Measurements from ENCODE around the gene HYAL1. TPM values are rescaled to one million over a fixed set of nuclear protein-coding genes. Genes with fewer than 3 reads are reported as not detected.

Gene HYAL1
- polyA plus RNA-seq, 10 donors: 1.0 to 3.6 (median 2.0) TPM

DNA sequence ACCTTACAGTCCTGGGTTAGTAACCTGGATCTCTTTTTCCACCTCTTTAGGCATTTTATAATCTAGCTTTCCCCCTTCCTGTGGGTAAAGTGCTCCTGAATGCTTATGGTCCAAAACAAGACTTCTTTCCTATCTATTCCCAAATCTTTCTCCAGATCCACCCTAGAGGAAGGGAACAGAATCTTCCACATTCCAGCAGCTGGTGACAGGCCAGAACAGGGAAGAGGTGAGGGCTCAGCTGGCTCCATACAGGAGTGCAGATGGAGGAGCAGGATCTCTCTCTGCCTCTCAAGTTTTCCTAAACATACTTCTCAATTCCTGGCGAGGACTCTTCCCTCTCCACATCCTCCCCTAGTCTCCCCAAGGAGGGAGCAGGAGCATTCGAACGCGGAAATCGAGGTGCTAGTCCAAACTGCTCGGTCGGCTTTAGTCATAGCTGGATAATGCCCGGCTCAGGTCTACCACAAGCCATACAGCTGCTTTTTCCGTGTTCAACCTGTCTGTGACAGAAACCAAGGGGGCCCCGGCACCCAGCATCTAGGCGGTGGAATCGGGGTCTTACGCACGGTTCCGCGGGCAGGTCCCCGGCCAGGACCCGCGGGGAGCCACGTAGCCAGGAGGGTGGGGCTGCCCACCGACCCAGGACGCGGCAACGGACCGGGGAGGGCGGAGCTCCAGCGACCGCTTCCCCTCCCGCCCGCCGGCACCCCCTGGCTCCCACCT lies 33.2 kb upstream of the HYAL1 start:
- DNase-seq: no peak

DNA sequence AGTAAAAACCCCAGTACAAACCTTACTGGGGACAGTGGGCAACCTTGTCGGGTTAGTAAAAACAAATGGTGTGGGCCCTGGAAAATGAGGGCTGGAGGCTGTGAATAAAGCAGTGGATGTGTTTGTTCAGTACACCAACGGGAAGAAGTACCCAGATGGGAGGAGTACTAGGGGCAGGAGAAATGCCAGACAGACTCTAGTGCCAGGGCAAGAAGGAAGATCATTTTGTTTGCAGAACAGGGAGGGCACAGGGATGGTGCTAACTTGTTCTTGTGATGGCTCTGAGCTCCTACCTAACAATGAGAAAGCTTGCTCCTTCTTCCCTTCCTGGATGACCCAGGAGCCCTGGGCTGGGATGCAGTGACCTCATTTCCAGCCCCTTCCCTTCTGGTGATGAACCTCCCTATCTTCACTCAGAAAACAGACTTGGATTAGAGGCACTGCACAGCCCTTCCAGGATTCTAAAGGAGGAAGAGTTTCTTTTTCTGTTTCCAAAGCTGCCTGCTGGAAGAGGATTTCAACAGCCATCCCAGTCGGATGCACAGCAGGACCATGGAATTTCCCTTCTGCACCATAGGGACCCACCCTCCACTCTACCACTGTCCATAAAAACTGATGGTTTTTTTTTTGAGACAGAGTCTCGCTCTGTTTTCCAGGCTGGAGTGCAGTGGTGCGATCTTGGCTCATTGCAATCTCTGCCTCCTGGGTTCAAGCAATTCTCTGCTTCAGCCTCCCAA lies 31.1 kb upstream of the HYAL1 start:
- no peak for DNase-seq

DNA sequence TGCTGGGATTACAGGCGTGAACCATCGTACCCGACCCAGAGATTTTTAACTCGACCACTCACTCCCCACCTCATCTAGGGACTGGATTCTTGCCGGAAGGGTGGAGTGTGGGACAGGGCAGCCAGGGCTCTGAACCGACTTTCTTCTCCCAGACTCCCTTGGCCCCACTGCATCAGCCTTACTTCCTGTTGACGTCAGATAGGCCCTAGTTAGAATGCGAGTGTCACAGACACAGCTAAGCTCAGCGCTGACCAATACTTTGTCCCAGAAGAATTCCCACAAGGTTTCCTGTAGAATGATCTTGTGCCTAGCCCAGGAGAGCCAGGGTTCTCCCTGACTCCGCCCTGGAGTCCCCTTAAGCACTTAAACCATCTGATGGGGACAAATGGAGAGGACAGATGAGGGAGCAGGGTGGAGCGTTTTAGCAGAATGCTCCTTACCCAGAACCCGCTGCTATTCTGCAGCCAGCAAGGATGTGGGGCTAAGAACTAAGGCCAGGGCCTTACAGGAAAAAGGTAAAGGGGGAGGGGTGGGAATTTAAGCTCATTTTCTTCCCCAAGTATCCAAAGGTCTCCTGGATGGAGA lies 30.5 kb upstream of the HYAL1 start:
- peak in 1 of 3 donors; percentile 67 for DNase-seq

DNA sequence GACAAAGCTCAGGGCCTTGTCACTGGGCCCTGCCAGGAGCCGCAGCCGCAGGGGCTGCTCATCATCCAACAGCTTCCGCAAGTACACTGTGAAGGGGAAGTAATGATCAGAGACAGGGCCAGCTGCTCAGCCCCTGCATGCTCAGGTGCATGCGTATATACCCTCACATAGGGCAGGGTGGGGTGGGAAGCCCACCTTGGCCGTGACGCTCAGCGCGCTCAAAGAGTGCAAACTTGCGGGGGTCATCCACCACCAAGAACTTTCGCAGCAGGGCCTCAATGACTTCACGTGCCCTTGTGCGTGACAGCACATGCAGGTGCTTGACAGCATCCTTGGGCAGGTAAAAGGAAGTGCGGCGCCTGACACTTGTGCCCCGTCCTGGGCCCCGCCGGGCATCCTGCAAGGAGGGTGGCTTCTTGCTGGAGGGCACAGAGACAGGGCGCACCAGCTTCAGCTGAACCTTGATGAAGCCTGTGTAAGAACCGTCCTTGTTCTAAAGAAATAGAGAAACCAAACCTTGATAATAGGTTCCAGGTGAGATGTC lies 28.1 kb upstream of the HYAL1 start:
- no peak for DNase-seq

DNA sequence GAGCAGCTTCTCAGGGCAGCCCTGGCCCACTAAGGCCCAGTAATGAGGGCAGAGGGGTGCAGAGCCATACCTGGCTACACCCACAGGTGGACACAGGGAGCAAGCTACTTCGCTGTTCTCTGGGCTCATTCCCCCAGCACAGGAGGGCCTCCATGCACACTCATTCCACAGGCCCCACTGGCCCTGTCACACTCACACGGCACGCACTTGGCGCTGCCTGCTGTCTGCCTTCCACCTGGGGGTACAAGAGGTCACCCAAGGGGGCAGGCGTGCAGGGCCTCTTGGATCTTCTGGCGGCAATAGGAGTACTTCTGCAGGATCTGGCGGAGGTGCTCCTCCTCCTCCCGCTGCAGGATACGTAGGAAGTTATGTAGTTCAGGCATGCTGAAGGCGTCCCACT lies 27.0 kb upstream of the HYAL1 start:
- no peak for DNase-seq

DNA sequence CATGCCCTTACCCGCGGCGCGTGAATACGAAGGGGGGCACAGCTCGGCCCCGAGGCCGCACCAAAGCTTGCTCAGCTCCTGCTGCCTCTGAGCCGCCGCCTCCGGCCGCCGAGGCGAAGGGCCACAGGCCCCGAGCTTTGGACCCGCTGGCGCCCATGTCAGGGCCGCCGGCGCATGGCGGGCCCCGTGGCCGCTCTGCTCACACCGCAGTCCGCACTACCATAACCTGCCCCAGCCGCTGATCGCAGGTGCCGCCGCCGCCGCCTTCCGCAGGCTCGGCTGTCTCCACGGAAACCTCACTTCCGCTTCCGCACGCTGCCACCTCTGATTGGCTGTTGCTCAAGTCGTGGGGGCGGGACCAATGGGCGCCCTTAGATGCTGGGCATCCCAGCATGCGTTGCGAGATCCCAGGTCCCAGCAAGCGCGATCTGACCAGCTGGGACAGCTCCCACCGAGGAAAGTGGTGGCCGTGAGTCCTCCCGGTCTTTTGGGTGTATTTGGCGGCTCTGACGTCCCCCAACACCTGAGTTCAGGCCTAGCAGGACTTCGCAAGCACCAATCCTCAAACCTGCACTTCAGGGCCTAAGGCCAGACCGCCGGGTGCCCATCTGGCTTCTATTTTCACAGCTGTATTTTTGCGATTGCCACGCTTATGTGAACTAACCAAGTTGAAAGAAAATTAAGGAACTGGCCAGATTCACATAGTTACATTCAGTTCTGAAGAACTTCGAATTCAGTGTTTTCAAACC lies 24.7 kb upstream of the HYAL1 start, which contains the start of gene TUSC2:
Gene TUSC2 (minus strand): TSS at position 281 of the 749 bp plus-strand sequence. CDS start 124 bp downstream, at position 157.
- DNase-seq: peak; percentile 96 to 98 (median 97)

DNA sequence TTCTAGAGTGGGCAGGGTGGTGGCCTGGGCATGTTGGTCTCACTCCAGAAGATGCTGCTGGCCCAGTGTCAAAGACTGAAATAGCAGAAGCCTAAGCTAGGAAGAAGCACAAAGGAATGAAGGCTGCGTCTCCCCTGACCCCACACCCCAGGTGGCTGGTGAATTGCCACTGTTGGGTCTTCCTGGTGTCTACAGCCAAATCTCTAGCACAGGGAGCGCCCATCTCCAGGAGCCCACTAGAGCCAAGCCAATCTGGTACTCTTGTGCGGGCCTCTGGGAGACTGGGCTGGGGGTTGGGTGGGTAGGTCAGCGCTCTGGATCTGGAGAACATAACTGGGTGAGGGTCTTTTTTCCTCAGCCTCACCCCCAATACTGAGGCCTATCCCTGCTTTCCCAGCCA lies 23.8 kb upstream of the HYAL1 start:
- DNase-seq: no peak

DNA sequence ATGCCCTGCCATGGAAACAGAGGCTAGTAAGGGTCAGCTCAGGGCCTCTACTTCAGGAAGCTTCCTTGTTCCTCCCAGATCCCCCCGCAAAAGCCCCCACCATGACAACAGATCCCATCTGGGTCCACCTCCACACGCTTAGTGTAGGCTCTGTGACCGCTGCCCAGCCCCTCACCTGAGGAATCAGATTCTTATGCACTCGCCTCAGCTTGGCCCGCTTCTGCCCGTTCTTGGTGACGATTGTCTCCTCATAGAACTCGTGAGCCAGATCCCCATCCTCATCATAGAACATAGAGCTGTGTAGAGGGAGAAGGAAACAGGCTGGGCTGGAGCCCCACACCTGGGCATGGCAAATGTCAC lies 22.8 kb upstream of the HYAL1 start:
- DNase-seq: no peak

DNA sequence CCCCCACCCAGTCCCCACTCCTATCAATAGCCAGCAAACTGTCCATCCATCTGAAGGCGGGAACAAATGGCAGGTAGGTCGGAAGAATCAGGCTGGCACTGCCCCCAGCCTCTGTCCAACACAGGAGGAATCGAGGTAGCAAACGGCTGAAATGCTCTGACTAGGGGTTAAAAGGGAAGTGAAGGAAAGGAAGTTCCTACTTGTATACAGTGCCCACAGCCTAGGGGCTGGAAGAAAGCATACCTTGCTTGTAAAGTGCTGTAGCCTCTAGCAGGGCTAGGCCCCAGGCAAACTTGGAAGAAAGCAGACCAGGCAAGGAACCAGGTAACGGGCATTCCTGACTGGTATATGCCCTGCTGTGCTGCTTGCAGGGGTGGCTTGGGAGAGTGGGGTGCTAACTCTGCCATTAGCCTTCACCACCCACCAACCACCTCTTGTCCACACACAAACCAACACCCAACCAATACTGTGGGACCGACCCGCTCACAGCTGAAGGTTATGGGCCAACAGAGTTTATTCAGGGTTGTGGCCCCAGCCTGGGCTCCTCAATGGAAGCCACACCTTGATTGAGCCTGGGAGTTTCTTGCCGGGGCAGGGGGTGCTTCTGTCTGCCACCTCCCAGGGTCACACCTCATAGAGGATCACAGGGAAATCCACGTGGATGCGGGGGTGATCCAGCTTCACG lies 22.3 kb upstream of the HYAL1 start:
- no peak for DNase-seq

DNA sequence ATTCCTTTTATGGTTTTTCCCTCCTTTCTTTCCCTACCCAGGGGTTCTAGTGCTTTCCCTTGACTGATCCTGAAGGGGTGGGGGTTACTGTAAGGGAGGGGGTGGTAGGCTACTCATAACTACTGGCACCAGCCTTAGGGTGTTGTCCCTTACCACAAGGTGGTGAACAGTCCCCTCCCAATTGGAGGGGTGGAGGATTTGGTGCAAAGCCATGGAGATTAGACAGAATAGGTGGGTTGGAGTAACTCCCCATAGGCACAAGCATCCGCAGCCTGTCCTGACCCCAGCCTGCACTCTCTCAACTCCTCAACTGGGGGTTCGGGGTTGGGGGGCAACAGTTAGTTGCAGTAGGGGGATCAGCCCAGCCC lies 21.7 kb upstream of the HYAL1 start:
- no peak for DNase-seq

DNA sequence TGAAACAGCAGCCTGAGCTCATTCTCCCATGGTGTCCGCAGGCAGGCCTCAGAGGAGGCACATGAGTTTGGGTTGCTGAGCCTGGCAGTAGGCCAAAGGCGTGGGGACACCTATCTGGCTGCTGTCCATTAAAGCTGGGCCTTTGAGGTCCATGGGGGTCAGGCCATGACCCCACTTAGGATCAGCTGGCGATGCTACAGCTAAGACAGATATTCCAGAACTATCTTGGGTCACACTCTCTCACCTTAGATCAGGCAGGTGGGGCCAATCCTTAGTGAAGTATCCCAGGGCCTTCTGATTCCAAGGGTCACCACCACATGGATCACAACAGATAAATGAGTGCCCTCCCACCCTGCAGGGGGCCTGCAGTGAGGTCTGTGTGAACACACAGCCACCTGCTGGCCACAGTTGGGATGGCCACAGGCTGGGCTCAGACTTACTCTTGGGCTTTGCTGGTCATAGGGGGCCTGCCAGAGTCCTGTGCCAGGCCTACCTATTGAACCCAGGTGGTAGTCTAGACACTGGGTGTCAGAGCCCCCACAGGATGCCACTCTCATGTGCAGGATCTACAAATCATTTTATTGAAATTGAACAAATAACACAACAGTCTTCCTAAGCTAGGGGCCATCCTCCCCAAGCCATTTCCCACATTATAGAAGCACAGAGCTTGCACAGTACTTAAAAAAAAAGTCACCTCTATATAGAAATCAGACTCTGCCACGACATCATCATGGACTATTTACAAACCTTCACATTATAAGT lies 21.2 kb upstream of the HYAL1 start:
- peak in 2 of 3 donors; percentile 66 to 81 for DNase-seq

DNA sequence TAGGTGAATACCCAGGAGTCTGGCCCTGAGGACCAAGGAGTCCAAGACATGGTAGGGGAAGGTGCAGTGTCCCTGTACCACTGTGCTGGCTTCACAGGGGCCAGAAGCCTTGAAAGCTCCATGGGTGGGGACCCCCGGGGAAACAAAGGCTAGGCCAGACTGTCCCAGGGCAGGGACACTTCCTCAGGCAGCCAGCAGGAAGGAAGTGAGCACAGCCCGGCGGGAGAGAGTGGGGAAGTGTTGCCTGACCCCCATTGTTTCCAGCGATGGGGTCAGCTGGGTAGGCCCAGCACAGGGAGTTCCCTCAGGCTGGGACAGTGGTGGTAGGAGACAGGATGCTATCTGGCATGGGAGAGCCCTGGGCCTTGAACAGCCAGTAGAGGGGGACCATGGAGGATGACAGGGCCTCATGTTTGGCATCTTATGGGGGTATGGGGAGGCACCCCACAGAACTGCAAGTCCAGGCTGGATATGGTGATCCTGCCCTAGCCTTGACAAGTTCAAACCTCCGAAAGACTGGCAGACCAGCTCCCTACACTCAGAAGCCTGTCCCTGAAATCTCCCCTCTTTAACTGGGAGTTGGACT lies 20.3 kb upstream of the HYAL1 start:
- peak in 1 of 3 donors; percentile 55 for DNase-seq

DNA sequence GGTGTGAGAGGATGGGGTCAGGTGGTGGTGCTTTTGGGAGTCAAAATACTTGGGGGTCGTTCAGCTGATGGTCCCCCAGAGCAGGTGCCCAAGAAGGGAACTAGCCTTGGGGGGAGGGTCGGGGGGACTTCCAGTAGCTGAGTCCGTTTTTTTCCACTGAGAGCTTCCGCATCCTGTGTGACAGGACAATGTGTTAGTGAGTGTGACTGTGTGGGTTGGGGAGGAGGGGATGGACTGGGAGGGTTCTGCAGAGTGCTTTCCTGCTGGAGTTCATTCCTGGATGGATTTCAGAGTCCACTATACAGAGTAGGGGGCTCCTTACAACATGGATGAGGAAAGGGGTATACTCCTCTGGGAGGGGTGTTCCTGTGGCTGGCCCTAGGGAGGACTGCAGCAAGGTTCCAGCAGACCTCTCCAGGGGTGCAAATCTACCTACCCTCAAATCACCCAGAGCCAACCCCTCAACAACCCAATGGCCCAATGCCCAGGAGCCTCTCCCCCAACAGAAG lies 19.8 kb upstream of the HYAL1 start:
- peak in 1 of 3 donors; percentile 64 for DNase-seq

DNA sequence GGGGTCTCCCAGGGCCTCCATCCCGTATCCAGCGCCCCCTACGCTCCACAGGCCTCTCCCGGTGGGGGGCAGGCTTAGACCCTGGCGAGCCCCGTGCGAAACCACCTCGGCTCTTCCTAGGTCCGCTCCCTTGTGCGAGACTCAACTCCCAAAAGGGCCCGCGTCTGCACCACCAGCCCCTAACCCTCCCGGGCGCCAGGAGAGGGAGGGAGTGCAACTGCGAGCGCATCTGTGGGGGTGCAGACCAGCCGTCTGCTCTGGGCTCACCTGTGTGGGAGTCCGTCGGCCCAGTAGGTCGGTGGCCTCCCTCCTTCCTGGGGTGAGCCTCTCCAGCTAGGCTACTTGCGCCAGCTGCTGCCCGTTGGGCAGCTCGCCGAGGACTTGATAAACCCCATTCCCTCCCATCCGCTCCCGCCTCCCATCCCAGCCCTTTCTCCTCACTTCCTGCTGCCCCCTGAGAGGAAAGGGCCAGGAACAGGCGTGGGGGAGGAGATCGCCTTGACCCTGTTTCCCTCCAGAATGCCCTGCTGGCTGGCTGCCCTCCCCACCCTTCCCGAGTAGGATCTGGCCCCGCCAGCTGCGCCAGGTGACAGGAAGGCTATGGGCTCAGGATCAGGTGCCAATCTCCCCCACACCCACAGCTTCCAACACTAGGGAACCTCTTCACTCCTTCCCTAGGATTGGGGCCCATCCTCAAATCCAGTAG lies 19.2 kb upstream of the HYAL1 start, which contains the start of gene HYAL2:
Gene HYAL2 (minus strand): TSS at position 360 of the 706 bp plus-strand sequence. CDS start 2,256 bp downstream, outside the sequence.
- peak in 1 of 3 donors; percentile 59 for DNase-seq

DNA sequence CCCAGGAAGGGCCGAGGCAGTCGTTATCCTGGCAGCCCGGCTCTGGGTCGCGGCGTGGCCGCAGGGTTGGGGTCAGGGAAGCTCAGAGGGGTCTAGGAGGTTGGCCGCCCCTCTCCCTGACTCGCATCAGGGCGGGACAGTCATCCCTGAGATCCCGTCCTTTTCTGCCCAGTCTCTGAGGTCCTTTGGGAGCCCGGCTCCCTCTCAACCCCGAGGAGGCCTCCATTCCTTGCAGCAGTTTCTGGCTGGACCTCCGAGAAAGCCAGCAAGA lies 18.7 kb upstream of the HYAL1 start:
- no peak for DNase-seq

DNA sequence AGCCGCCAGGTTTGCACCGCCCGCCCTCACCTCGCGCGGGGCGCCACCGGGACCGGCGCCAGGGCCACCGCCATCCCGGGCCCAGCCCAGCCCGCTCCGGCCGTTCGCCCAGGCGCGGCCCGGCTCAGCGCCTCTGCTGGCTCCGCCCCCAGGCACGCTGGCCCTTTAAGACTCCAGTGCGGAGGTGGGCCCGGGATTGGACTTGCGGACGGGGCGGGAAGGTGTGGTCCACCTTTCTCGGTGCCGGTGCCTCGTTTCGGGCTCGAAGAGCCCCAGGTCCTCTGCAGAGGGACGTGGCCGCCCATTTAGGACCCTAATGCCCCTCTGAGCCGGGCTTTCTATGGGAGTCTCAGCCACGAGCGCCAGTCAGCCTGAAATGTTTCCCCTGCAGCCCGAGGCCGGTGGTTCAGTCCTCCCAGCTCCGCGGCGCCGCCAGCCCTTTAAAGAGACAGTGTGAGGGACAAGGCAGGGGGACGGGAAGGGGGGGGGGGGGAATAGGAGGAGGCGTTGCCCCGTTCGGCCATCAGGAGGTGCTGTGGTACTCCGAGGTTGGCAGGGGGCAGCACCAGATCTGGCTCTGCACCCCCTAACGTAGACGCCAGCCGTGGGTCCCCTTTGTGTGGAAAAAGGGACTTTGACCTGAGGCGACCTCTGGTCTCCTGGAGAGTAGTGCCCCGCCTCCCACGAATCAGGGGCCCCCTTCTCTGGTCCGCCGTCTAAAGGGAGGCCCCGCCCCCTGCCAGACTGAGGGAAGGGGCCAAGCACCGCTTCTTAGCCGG lies 18.2 kb upstream of the HYAL1 start:
- DNase-seq: peak; percentile 90 to 97 (median 91)

DNA sequence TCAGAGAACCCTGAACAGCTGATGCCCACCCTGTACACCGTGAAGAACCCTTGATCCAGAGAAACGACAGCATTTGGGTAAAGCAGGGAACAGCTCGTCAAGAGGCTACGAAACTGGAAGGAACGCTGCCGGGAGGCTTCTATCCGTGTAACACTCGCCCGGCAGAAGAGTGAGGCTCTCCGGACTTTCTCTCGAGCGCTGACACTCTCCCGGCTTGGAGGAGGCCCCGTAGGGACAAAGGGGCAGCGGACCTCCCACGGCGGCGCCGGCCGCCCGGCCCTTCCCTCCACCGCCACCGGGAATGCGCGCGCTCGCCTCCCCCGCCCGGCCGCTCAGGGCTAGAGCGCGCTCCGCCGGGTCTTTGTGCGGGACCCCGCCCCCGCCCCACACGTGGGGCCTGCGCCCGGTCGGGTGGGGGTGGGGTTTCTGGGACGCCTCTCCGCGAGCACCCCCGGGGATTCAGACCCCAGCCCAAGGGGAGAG lies 17.5 kb upstream of the HYAL1 start:
- peak; percentile 77 to 95 (median 89) for DNase-seq

DNA sequence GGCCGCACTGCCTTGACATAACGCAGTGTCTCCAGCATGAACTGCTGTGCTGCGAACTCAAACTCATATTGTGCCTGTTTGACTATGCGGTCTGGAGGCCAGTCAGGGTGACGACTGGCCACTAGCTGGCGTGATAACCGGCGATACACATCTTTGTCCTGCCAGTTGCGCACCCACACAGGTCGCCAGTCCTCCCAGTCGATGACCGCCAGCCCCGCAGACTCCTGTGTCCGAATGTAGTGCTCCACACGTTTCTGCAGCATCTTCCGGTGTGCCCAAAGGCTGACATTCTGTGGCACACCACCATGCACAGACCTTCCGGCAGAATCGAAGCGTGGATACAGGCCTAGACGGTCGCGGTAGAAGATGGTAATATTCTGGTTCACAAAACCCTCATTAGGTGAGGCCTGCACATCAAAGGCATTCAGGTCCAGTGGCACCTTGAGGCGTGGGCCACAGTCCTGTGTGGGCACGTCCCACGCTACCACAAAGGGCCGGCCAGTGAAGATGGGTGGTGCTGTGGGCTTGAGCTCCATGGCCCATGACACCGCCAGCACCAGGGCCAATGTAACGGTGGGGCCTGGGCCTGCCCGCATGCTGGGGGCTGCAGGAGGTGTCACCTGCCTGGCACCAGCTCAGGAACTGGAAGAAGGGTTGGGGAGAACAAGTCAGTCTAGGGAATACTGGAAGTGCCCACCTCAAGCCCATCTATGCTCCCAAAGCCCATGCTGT lies 16.7 kb upstream of the HYAL1 start:
- no peak for DNase-seq

Data from muscle of back (tissue), 11 donors.